GM12873 (cell line): ENCODE results near the gene SIMC1.
"Not testable (repeated sequence)": the region's sequence is repeated elsewhere in the genome, so short reads cannot be mapped to it uniquely, and the experiment has no call there.

Experiments
- CTCF ChIP-seq: IDR thresholded peaks from 2 replicates; pipeline ENCODE4 v1.5.1; 2012; ENCODE audit warnings: low read depth, mild to moderate bottlenecking, moderate library complexity, low read length, control low read depth; ENCODE audit not compliant: insufficient read depth; ENCODE audit errors: missing control alignments

SIMC1 gene

GRCh38 chr5:176237971-176238644, at the start of gene SIMC1:
Gene SIMC1 (plus strand): TSS chr5:176238424. CDS start chr5:176238509, 85 bp downstream.
- TF ChIP-seq CTCF = not testable (repeated sequence)

- no peak for TF ChIP-seq CTCF
Measured at GRCh38 chr5:176188506-176189193, 49.6 kb upstream of the SIMC1 start.

- no peak for TF ChIP-seq CTCF
Measured at GRCh38 chr5:176189857-176190256, 48.4 kb upstream of the SIMC1 start.

GRCh38 chr5:176190886-176191755, 47.1 kb upstream of the SIMC1 start:
- no peak for TF ChIP-seq CTCF

- TF ChIP-seq CTCF = no peak
Measured at GRCh38 chr5:176192094-176192721, 46.0 kb upstream of the SIMC1 start.

- no peak for TF ChIP-seq CTCF
Measured at GRCh38 chr5:176201811-176202210, 36.4 kb upstream of the SIMC1 start.
